Suprapubic skin (tissue), 4 donors: ENCODE results near the gene RSRC1. TPM values are rescaled to one million over a fixed set of nuclear protein-coding genes. Genes with fewer than 3 reads are reported as not detected.
"Not testable (repeated sequence)": the region's sequence is repeated elsewhere in the genome, so short reads cannot be mapped to it uniquely, and the experiment has no call there.

Experiments used
- DNase-seq, 2 donors: peaks; one replicate each; pipeline ENCODE4 v3.0.0-alpha.2; 2019; ENCODE audit warnings: low spot score in 2 of 2
- H3K27ac ChIP-seq: fragments of 200-600 bp; sonication (generic); one replicate; pipeline ENCODE4 v1.5.1; 2019
- H3K27me3 ChIP-seq: fragments of 200-600 bp; sonication (generic); one replicate; pipeline ENCODE4 v1.5.1; 2019
- H3K36me3 ChIP-seq: fragments of 200-600 bp; sonication (generic); one replicate; pipeline ENCODE4 v1.5.1; 2019
- H3K4me1 ChIP-seq: fragments of 200-600 bp; sonication (generic); one replicate; pipeline ENCODE4 v1.5.1; 2019
- H3K4me3 ChIP-seq: fragments of 200-600 bp; sonication (generic); one replicate; pipeline ENCODE4 v1.5.1; 2019; ENCODE audit warnings: mild to moderate bottlenecking
- H3K9me3 ChIP-seq: fragments of 200-600 bp; sonication (generic); one replicate; pipeline ENCODE4 v1.5.1; 2019
- EP300 ChIP-seq: sonication (generic); formaldehyde crosslinking; IDR thresholded peaks from one replicate; pipeline ENCODE4 v1.6.1; 2017; ENCODE audit warnings: antibody characterized with exemption
- POLR2A ChIP-seq, 2 donors: fragments of 450-650 bp; IDR thresholded peaks; one replicate each; pipeline ENCODE4 v1.6.1; 2017; ENCODE audit warnings: antibody characterized with exemption in 2 of 2, mild to moderate bottlenecking in 2 of 2, moderate library complexity in 2 of 2
- POLR2AphosphoS5 ChIP-seq, 3 donors: sonication (generic); formaldehyde crosslinking; IDR thresholded peaks; one replicate each; pipeline ENCODE4 v1.6.1; 2017; ENCODE audit warnings: antibody characterized with exemption in 3 of 3
- WGBS: methylation state at CpG from one replicate; pipeline ENCODE4 v1.1.5; 2018; 5-methylcytosine and 5-hydroxymethylcytosine counted together
- total RNA-seq, 4 donors: library from RNA; depleted of rRNA; stranded (reverse); fragments of >200 nt; gene quantifications; one replicate each; pipeline ENCODE4 v1.1.0, GENCODE V29; 2016
- TF ChIP-seq, protein P1 (sequence below), 2 donors: fragments of 200-600 bp in 1 of 2; fragments of 450-650 bp in 1 of 2; sonication (generic) in 1 of 2; IDR thresholded peaks; one replicate each; pipeline ENCODE4 v1.5.1; 2016 to 2019; ENCODE audit warnings: antibody characterized with exemption in 2 of 2, mild to moderate bottlenecking in 1 of 2, moderate library complexity in 1 of 2

Gene RSRC1
- total RNA-seq, 4 donors from 2014 or later = 20.4 to 33.2 (median 30.4) TPM

DNA sequence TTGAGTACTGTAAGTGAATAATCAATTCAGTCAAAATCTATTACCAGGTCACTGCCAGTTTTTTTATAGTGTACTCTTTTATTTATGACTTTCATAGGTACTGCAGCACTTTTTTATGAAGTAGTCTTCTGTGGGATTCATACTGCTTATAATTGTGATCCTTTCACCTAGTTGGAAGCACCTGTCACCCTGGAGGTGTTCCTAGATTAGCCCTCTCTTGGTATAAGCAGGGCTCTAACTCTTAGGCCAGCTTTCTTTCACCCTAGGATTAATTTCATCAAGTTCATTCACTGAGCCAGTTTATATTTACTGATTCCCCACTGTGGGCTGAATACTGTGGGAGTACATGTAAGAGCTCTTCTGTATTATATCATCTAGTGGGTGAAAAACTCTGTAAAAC, 395.2 kb downstream of the RSRC1 start:
- Histone ChIP-seq H3K27me3 (no peaks in the 10 kb centered on the region), H3K4me3 (no peak overlapping the region), H3K36me3 (no peaks in the 10 kb centered on the region), H3K27ac (no peak overlapping the region), H3K9me3 (no peaks in the 10 kb centered on the region), H3K4me1 (no peaks in the 10 kb centered on the region)
- DNase-seq = no peak
- TF ChIP-seq POLR2A (IDR thresholded peaks at IDR 0.05) = no peak
- TF ChIP-seq POLR2AphosphoS5 (IDR thresholded peaks at IDR 0.05) = no peak

DNA sequence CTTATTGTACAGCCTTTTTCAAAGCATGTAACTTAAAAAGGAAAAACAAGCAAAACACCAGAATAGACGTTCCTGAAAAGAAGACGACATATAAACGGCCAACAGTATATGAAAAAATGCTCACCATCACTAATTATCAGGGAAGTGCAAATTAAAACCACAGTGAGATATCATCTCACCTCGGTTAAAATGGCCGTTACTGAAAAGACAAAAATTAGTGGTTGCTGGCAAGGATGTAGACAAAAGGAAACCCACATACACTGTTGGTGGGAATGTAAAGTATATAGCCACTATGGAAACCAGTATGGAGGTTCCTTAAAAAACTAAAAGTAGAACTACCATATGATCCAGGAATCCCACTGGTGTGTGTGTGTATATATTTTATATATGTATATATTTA, 396.6 kb downstream of the RSRC1 start:
- H3K36me3 ChIP-seq = no peaks in the 10 kb centered on the region
- H3K4me1 ChIP-seq = no peaks in the 10 kb centered on the region
- 85% methylated on average over 5 of the region's 5 CpGs for WGBS
- TF ChIP-seq POLR2A (IDR thresholded peaks at IDR 0.05) (no peak), EP300 (no peak), POLR2AphosphoS5 (IDR thresholded peaks at IDR 0.05) (no peak)
- TF ChIP-seq, protein P1, sequence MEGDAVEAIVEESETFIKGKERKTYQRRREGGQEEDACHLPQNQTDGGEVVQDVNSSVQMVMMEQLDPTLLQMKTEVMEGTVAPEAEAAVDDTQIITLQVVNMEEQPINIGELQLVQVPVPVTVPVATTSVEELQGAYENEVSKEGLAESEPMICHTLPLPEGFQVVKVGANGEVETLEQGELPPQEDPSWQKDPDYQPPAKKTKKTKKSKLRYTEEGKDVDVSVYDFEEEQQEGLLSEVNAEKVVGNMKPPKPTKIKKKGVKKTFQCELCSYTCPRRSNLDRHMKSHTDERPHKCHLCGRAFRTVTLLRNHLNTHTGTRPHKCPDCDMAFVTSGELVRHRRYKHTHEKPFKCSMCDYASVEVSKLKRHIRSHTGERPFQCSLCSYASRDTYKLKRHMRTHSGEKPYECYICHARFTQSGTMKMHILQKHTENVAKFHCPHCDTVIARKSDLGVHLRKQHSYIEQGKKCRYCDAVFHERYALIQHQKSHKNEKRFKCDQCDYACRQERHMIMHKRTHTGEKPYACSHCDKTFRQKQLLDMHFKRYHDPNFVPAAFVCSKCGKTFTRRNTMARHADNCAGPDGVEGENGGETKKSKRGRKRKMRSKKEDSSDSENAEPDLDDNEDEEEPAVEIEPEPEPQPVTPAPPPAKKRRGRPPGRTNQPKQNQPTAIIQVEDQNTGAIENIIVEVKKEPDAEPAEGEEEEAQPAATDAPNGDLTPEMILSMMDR (IDR thresholded peaks at IDR 0.05) = no peak
- no peaks in the 10 kb centered on the region for H3K27me3 ChIP-seq
- no peak overlapping the region for H3K4me3 ChIP-seq
- H3K9me3 ChIP-seq = no peaks in the 10 kb centered on the region
- no peak for DNase-seq
- H3K27ac ChIP-seq = no peak overlapping the region

DNA sequence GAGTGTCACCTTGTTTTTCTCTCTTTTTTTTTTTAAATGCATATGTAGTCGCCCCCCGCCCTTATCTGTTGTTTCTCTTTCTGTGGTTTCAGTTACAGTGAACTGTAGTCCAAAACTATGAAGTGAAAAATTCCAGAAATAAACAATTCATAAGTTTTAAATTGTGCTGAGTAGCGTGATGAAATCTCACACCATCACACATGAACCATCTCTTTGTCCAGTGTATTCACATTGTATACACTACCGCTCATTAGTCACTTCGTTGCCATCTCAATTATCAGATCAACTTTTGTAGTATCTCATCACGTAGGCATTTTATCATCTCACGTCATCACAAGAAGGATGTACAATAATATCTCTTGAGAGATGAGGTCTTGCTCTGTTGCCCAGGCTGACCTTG, 398.6 kb downstream of the RSRC1 start:
- no peaks in the 10 kb centered on the region for H3K27me3 ChIP-seq
- H3K4me3 ChIP-seq = no peak overlapping the region
- no peaks in the 10 kb centered on the region for H3K9me3 ChIP-seq
- H3K4me1 ChIP-seq = no peaks in the 10 kb centered on the region
- H3K27ac ChIP-seq = no peak overlapping the region
- 82% methylated on average over 7 of the region's 7 CpGs for WGBS
- no peak for DNase-seq
- TF ChIP-seq EP300 = no peak
- TF ChIP-seq POLR2AphosphoS5 (IDR thresholded peaks at IDR 0.05) = no peak
- no peak for TF ChIP-seq POLR2A (IDR thresholded peaks at IDR 0.05)
- TF ChIP-seq, protein P1 (IDR thresholded peaks at IDR 0.05) = no peak
- no peaks in the 10 kb centered on the region for H3K36me3 ChIP-seq

DNA sequence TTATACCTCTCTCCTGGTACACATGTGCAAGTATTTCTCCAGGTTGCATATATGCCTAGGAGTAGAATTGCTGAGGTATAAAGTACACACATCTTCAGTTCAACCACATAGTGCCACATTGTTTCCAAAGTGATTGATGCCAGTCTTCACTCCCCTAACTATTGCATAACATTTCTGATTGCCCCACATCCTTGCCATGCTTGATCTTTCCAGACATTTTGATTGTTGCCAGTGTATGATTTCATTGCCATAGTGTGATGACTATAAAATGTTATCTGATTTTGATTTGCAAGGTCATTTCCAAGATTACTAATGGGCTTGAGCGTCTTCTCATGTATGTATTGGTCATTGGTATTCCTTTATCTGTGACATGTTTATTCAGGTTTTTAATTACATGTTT, 400.0 kb downstream of the RSRC1 start:
- TF ChIP-seq POLR2A (IDR thresholded peaks at IDR 0.05) (no peak), EP300 (no peak), POLR2AphosphoS5 (IDR thresholded peaks at IDR 0.05) (no peak)
- TF ChIP-seq, protein P1 (IDR thresholded peaks at IDR 0.05) = no peak

DNA sequence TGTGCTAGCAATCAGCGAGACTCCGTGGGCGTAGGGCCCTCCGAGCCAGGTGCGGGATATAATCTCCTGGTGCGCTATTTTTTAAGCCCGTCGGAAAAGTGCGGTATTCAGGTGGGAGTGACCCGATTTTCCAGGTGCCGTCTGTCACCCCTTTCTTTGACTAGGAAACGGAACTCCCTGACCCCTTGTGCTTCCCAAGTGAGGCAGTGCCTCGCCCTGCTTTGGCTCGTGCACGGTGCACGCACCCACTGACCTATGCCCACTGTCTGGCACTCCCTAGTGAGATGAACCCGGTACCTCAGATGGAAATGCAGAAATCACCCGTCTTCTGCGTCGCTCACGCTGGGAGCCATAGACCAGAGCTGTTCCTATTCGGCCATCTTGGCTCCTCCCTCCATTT, 406.8 kb downstream of the RSRC1 start:
- not testable (repeated sequence) for H3K9me3 ChIP-seq, H3K4me1 ChIP-seq, H3K4me3 ChIP-seq, H3K27me3 ChIP-seq, H3K36me3 ChIP-seq, DNase-seq, H3K27ac ChIP-seq
- 90% methylated on average over 22 of the region's 22 CpGs for WGBS

More for the DNA sequence above, 400.0 kb downstream of the RSRC1 start:
- WGBS = 82% methylated on average over 1 of the region's 1 CpG
- Histone ChIP-seq H3K27me3 (no peaks in the 10 kb centered on the region), H3K36me3 (no peaks in the 10 kb centered on the region), H3K4me1 (no peaks in the 10 kb centered on the region), H3K9me3 (no peaks in the 10 kb centered on the region), H3K27ac (no peak overlapping the region), H3K4me3 (no peak overlapping the region)
- DNase-seq = no peak

DNA sequence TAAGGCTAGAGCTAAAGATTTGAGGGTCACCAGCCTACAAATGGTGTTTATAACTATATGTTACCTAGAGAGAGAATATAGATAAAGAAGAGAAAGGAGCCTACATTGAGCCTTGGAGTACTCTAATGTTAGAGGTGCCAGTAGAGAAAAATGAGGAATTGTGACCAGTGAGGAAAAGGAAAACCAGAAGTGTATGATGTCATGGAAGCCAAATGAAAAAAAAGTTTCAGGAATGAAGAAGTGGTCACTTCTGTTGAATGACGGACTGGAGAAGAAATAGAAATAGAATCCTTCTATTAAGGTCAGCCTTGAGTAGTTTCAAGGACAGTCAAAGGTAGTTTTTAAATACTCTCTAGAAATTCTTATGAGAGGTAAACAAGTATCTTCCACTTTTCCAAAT, 409.9 kb downstream of the RSRC1 start:
- peaks cover 5% of the 10 kb centered on the region for H3K4me1 ChIP-seq
- DNase-seq = no peak
- H3K27ac ChIP-seq = no peak overlapping the region
- no peak overlapping the region for H3K4me3 ChIP-seq
- no peaks in the 10 kb centered on the region for H3K36me3 ChIP-seq
- WGBS = 79% methylated on average over 1 of the region's 1 CpG
- no peaks in the 10 kb centered on the region for H3K27me3 ChIP-seq
- TF ChIP-seq, protein P1 (IDR thresholded peaks at IDR 0.05) = no peak
- TF ChIP-seq POLR2AphosphoS5 (IDR thresholded peaks at IDR 0.05) (no peak), EP300 (no peak), POLR2A (IDR thresholded peaks at IDR 0.05) (no peak)
- peaks cover 4% of the 10 kb centered on the region for H3K9me3 ChIP-seq
